ENCODE results near the gene COL28A1.
"Not testable (repeated sequence)": the region's sequence is repeated elsewhere in the genome, so short reads cannot be mapped to it uniquely, and the experiment has no call there.

Gene COL28A1

DNA sequence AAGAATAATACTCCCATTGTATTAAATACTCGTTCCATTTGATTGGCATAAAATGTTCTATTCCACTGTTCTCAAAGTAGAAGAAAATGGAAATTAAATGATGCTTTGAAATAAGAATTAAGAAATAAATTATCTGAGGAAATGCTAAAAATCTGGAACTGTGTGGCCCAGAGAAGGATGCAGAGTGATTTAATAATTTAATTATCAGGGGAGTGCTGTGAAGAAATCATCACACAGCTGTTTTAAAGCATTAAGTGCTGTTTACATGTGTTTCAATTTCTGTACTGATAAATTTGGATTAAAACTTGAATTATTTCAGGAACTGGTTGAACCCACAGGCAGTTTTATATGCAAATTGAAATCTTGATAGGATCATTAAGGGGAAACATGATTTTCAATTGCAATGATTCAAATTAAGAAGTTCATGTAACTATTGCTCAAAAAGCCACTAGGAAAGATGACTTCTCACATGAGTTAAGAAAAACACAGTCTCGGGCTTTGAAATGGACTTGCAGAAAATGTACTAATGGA lies 56.3 kb downstream of the COL28A1 start:
- ChIA-PET CTCF (no interaction called here), POLR2A (no interaction called here)
- TF ChIP-seq CTCF (IDR thresholded peaks at IDR 0.05; ENCODE audit: control extremely low read depth, extremely low read depth, low read depth, missing control alignments) = no peak
- no peak for DNase-seq (ENCODE audit: extremely low spot score)

GRCh38 chr7:7478569-7478968 lies 57.1 kb downstream of the COL28A1 start:
- ChIA-PET CTCF (no interaction called here), POLR2A (no interaction called here)
- no peak for DNase-seq (ENCODE audit: extremely low spot score)
- no peak for TF ChIP-seq CTCF (IDR thresholded peaks at IDR 0.05; ENCODE audit: control extremely low read depth, extremely low read depth, low read depth, missing control alignments)

DNA sequence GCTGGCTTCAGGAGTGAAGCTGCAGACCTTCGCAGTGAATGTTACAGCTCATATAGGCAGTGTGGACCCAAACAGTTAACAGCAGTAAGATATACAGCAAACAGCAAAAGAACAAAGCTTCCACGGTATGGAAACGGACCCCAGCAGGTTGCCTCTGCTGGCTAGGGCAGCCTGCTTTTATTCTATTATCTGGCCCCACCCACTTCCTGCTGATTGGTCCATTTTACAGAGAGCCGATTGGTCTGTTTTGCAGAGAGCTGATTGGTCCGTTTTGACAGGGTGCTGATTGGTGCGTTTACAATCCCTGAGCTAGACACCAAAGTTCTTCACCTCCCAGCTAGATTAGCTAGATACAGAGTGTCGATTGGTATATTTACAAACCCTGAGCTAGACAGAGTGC lies 58.0 kb downstream of the COL28A1 start:
- DNase-seq (ENCODE audit: extremely low spot score); POLR2A ChIA-PET; CTCF ChIA-PET: not testable (repeated sequence)

GRCh38 chr7:7476381-7476780 lies 59.3 kb downstream of the COL28A1 start:
- ChIA-PET CTCF (no interaction called here), POLR2A (no interaction called here)
- no peak for DNase-seq (ENCODE audit: extremely low spot score)
- no peak for TF ChIP-seq CTCF (IDR thresholded peaks at IDR 0.05; ENCODE audit: control extremely low read depth, extremely low read depth, low read depth, missing control alignments)

GRCh38 chr7:7475601-7476000 lies 60.1 kb downstream of the COL28A1 start:
- ChIA-PET POLR2A (no interaction called here), CTCF (no interaction called here)
- no peak for DNase-seq (ENCODE audit: extremely low spot score)
- TF ChIP-seq CTCF (IDR thresholded peaks at IDR 0.05; ENCODE audit: control extremely low read depth, extremely low read depth, low read depth, missing control alignments) = no peak

DNA sequence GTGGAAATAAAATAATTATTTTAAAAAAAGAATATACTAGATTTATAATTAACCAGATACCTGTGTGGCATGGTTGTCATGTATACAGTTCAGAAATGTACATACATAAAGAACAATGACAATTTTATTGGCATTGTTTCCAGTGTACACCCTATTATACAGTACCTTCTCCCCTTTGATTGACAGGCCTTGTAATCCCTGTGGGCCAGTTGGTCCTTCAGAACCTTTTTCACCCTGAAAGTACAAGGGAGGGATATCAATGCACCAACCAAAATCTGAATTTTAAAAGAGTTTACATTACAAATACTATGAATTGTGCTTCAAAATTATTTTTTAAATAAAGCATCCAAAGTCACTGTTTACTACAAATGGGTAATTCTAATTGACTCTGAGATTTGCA lies 61.2 kb downstream of the COL28A1 start:
- ChIA-PET CTCF (no interaction called here), POLR2A (no interaction called here)
- TF ChIP-seq CTCF (IDR thresholded peaks at IDR 0.05; ENCODE audit: control extremely low read depth, extremely low read depth, low read depth, missing control alignments) = no peak
- no peak for DNase-seq (ENCODE audit: extremely low spot score)

DNA sequence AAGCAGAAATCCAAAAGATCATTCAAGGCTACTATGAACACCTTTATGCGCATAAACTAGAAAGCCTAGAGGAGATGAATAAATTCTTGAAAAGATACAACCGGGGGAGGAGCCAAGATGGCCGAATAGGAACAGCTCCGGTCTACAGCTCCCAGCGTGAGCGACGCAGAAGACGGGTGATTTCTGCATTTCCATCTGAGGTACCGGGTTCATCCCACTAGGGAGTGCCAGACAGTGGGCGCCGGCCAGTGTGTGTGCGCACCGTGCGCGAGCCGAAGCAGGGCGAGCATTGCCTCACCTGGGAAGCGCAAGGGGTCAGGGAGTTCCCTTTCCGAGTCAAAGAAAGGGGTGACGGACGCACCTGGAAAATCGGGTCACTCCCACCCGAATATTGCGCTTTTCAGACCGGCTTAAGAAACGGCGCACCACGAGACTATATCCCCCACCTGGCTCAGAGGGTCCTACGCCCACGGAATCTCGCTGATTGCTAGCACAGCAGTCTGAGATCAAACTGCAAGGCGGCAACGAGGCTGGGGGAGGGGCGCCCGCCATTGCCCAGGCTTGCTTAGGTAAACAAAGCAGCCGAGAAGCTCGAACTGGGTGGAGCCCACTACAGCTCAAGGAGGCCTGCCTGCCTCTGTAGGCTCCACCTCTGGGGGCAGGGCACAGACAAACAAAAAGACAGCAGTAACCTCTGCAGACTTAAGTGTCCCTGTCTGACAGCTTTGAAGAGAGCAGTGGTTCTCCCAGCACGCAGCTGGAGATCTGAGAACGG lies 70.5 kb downstream of the COL28A1 start:
- POLR2A ChIA-PET; DNase-seq (ENCODE audit: extremely low spot score); CTCF ChIA-PET: not testable (repeated sequence)

DNA sequence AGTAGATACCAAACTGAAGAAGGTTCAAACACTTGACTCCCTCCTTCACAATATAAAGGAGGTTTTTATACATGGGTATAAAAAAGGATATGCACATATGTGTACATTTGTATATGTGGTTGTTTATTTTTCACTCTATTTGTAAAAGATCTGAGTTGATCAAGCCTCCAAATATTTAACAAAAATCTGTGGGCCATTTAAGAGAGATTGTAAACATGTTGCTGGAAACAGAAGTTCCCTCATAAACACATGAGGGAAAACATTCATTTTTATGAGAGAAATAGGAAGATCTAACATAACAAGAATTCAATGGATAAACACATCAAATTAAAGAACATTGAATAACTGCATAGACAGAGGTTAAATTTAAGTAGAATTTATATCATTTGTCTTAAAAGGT lies 81.7 kb downstream of the COL28A1 start:
- CTCF ChIA-PET = no interaction called here
- TF ChIP-seq CTCF (IDR thresholded peaks at IDR 0.05; ENCODE audit: control extremely low read depth, extremely low read depth, low read depth, missing control alignments) = no peak
- DNase-seq (ENCODE audit: extremely low spot score) = no peak
- POLR2A ChIA-PET = no interaction called here

Data from GM10248 (cell line).